GM19395 (cell line): ENCODE data around the gene SLFNL1.
A peak's percentile ranks its signal among the peaks of the same experiment; 100 is the strongest.

Source experiments
- ATAC-seq: cut with Tn5 transposase; IDR thresholded peaks from one replicate; pipeline ENCODE4 v1.9.1; 2021; ENCODE audit warnings: mild to moderate bottlenecking, moderate library complexity; ENCODE audit not compliant: unreplicated experiment

The SLFNL1 gene

GRCh38 chr1:40987439-40988276 is 33.9 kb downstream of the SLFNL1 start:
- ATAC-seq: no peak

- ATAC-seq: no peak
Measured at GRCh38 chr1:40986956-40987355, 34.6 kb downstream of the SLFNL1 start.

- ATAC-seq: no peak
Measured at GRCh38 chr1:40986328-40986783, 35.2 kb downstream of the SLFNL1 start.

- ATAC-seq: no peak
Measured at GRCh38 chr1:40985875-40986274, 35.6 kb downstream of the SLFNL1 start.

- ATAC-seq: no peak
Measured at GRCh38 chr1:40985161-40985560, 36.4 kb downstream of the SLFNL1 start.

GRCh38 chr1:40984531-40984930 is 37.0 kb downstream of the SLFNL1 start:
- no peak for ATAC-seq

GRCh38 chr1:40984066-40984465 is 37.5 kb downstream of the SLFNL1 start:
- ATAC-seq: no peak

- no peak for ATAC-seq
Measured at GRCh38 chr1:40983286-40983685, 38.2 kb downstream of the SLFNL1 start.

GRCh38 chr1:40982721-40983120 is 38.8 kb downstream of the SLFNL1 start:
- ATAC-seq: no peak

- no peak for ATAC-seq
Measured at GRCh38 chr1:40981691-40982448, 39.7 kb downstream of the SLFNL1 start.

- ATAC-seq: peak; percentile 9
Measured at GRCh38 chr1:40980453-40981121, 40.9 kb downstream of the SLFNL1 start.

- peak; percentile 28 for ATAC-seq
Measured at GRCh38 chr1:40980068-40980452, 41.5 kb downstream of the SLFNL1 start.

GRCh38 chr1:40979241-40980067 is 42.1 kb downstream of the SLFNL1 start, which contains the start of gene CTPS1:
Gene CTPS1 (plus strand): TSS chr1:40979696. CDS start chr1:40983291, 3,595 bp downstream.
- peak; percentile 87 for ATAC-seq

GRCh38 chr1:40978886-40979240 is 42.7 kb downstream of the SLFNL1 start:
- ATAC-seq: no peak

GRCh38 chr1:40977716-40978115 is 43.8 kb downstream of the SLFNL1 start:
- no peak for ATAC-seq

- ATAC-seq: no peak
Measured at GRCh38 chr1:40976952-40977690, 44.4 kb downstream of the SLFNL1 start.

- no peak for ATAC-seq
Measured at GRCh38 chr1:40974945-40975344, 46.6 kb downstream of the SLFNL1 start.

GRCh38 chr1:40973912-40974311 is 47.6 kb downstream of the SLFNL1 start:
- ATAC-seq: no peak

- no peak for ATAC-seq
Measured at GRCh38 chr1:40971966-40972365, 49.6 kb downstream of the SLFNL1 start.

GRCh38 chr1:40969445-40969844 is 52.1 kb downstream of the SLFNL1 start:
- ATAC-seq: no peak
